Activated naive CD8-positive, alpha-beta T cell treated with anti-CD3 and anti-CD28 coated beads, Interleukin-2, amount 10 ng/mL, durations not matched to agents 7 days and 5 days (primary cell): ENCODE data around the gene RASA4. TPM values are rescaled to one million over a fixed set of nuclear protein-coding genes. Genes with fewer than 3 reads are reported as not detected.

Experiments used
- total RNA-seq, 2 experiments: library from RNA; stranded (reverse); gene quantifications; one replicate each; pipeline ENCODE4 v1.2.3, GENCODE V29; 2021

Gene RASA4
- total RNA-seq, 2 experiments from 2014 or later: 40.5 to 43.2 TPM

Other genes starting within 250 kb of the RASA4 start
- 10 to 100 TPM; 37.8 to 39.1 TPM for gene PRKRIP1, start 220.4 kb downstream of the RASA4 start, total RNA-seq
- 10 to 100 TPM; 51.9 to 58.3 TPM for gene ORAI2, start 183.2 kb downstream of the RASA4 start, total RNA-seq
- gene ALKBH4, start 151.9 kb downstream of the RASA4 start, total RNA-seq: 10 to 100 TPM; 12.5 to 14.0 TPM
- gene LRWD1, start 151.8 kb downstream of the RASA4 start, total RNA-seq: 10 to 100 TPM; 14.7 to 15.8 TPM
- 10 to 100 TPM; 48.3 to 53.6 TPM for gene POLR2J, start 137.8 kb downstream of the RASA4 start, total RNA-seq
- 10 to 100 TPM; 16.2 to 18.0 TPM for gene RASA4B, start 99.0 kb downstream of the RASA4 start, total RNA-seq
- 10 to 100 TPM; 20.5 to 20.7 TPM for gene UPK3BL2, start 73.1 kb downstream of the RASA4 start, total RNA-seq
- under 1 TPM in 1 of 2 experiments, not detected in 1; 0.28 TPM for gene SPDYE2, start 65.5 kb downstream of the RASA4 start, total RNA-seq
- 10 to 100 TPM; 49.0 to 57.2 TPM for gene POLR2J3, start 44.2 kb downstream of the RASA4 start, total RNA-seq
- gene UPK3BL1, start 26.0 kb upstream of the RASA4 start, total RNA-seq: 10 to 100 TPM; 41.8 to 44.5 TPM
- gene SPDYE2B, start 33.6 kb upstream of the RASA4 start, total RNA-seq: not detected
- gene POLR2J2, start 54.9 kb upstream of the RASA4 start, total RNA-seq: 10 to 100 TPM; 19.0 to 20.8 TPM
- gene FAM185A, start 132.2 kb upstream of the RASA4 start, total RNA-seq: 1 to 10 TPM; 9.8 to 9.9 TPM